NCI-H524 treated with DMSO at 0.1 percent for 48 hours (cell line): ENCODE measurements around the gene SLC6A9.

Source experiments
- DNase-seq: peaks from one replicate; lab custom pipeline; 2025; lab: John Stamatoyannopoulos, UW

The SLC6A9 gene

DNA sequence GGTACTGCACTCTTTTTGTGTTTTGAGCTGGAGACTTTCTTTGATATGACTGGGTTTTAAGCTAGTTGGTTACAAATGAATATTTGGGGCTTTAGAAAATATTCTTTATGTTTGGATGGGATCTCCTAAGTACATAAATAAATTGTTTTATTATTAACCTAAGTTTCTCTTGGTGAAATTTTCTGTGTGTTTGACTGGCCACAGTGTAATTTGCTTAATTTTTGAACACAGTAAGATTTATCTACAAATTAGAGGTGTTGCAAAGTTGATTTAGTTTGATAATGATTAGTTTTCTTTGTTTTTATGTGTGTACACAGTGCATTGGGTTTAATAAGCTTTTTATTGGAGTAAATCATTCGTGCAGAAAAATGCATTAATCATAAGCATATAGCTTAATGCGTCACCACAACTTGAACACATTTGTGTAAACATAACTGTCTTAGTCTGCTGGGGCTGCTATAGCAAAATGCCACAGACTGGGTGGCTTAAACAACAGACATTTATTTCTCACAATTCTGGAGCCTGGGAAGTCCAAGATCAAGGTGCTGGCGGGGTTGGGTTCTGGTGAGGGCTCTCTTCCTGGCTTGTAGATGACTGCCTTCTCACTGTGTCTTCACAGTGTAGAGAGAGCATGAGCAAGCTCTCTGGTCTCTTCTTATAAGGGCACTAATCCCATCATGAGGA lies 17.4 kb upstream of the SLC6A9 start:
- no peak for DNase-seq

DNA sequence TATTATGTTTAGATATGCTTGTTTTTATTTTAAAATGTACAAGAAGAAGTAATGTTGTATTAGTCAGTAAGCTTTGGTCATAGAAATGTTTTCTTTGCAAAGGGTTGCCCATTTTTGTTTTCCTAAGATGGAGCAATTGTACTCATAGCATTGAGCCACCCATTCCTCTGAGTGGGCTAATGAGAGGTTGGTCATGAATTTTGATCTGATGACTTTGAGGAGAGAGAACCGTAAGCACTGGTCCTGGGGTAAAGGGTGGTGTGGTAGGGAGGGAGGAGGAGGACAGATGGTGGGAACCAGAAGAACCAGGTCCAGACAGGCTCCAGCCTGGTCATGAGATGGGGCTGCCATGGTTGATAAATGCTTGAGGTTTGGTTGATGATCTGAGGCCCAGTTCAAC lies 15.9 kb upstream of the SLC6A9 start:
- DNase-seq: no peak

DNA sequence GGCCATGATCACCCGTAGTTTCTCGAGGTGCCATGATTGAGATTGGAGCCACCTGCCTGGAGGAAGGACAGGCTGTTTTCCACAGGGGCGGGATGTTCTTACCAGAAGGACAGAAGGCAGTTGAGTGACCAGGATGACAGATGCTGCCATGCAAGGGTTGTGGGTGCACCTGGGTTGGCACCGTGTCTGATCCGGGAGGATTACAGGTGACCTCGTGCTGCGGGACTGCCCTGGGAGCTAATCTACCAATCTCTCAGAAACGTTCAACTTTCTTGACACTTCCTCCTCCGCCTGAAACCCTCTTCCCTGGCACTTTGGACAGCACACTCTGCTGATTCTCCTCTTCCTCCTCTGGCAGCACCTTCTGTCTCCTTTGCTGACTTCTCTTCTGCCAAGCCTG lies 13.8 kb upstream of the SLC6A9 start:
- DNase-seq: no peak

DNA sequence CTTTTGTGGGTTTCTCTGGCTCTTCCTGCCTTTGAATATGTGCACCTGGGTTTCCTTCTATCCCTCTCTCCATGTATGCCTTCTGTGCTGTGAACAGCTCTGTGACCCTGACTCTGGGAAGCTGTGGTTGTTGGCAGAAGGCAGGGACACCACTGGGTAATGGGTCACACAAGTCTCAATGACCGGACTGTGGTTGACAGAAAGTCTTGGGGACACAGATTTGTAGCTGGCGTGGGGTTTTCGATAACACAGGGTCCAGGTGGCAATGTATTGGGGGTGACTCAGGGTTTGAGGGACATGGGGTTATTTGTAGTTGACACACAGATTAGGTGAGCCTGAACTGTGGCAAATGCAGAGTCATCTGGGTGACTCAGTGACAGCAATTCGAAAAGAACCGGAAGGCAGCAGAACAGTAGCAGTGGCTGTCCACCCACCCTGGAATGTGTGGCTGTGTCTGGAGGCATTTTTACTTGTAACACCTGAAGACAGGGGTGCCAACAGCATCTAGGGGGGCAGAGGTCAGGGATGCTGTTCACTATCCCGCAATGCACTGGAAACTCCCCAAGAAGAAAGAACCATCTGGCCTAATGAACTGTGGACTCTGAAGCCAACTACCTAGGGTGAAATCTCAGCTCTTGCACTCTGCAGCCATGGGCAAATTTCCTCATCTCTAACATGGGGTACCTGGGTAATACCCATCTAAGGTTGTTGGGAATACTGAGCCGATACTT lies 13.0 kb upstream of the SLC6A9 start:
- DNase-seq: no peak

DNA sequence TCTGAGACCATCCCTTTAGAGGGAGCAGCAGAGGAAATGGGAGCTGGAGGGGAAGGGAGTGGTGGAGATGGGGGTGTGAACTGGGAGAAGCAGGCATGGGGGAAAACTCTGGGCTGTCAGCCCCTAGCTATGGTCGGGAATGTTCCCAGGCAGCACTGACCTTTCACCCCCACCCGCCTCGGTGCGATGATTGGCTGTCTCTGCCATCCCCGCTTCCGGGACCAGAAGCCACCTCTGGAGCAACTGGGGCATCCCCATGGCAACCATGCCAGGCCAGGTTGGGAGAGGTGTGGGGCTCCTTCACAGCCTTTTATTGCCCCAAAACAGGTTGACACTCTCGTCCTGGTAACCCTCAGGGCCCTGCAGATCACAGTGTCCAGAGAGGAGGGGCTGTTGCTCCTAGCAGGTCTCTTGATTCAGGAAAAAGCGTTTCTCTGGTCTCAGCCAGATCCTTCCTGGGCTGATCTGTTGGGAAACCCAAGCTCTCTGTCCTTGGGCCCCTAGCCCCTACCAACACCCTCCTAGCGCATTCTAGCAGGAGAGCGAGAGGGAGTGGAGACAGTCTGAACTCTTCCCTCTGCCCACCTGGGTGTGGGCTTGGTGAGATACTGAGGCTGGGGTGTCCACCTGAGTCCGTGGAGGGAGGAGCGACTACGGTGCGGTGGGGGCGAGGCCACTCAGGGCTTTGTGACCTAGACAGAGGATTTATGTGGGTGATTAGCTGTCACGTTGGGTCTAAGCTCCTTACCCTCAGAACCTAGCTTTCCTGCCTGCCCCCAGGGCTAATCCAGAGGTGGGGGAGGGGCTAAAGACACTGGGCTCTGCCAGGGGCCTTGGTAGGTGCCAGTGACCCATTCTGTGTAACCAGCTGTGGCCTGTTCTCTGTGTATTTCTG lies 12.2 kb upstream of the SLC6A9 start:
- DNase-seq: no peak

DNA sequence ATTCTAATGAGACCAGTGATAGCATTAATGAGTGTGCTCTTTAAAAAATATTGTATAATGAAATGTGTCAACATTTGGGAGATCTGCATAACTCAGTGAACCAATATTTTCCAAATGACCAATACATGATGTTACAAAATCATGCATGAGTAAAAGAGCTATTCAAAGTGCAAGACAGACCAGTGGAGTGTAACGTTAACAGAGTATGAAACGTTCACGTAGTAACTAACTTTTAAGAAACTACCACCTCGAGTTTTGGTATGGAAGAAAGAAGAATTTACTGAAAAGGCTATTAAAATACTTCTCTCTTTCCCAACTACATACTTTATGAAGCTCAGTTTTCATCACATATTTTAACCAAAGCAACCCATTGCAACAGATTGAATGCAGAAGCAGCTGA lies 9.6 kb upstream of the SLC6A9 start:
- no peak for DNase-seq

DNA sequence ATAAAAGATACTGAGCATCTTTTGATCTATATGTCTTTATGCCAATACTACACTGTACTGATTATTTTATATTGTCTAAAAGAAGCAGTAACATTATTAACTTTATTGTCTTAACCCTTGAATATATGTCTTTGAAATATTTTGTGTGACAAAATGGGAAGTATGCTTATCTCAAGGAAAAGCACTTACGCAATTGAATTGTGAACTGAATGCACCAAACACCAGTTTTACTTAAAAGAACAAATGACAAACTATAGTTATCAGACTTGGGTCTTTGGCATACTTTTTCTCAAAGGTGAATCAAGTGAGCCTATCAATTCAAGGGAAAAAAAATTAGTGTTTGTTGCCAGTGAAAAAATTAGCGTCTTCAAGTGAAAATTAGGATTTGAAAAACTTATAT lies 9.2 kb upstream of the SLC6A9 start:
- no peak for DNase-seq

DNA sequence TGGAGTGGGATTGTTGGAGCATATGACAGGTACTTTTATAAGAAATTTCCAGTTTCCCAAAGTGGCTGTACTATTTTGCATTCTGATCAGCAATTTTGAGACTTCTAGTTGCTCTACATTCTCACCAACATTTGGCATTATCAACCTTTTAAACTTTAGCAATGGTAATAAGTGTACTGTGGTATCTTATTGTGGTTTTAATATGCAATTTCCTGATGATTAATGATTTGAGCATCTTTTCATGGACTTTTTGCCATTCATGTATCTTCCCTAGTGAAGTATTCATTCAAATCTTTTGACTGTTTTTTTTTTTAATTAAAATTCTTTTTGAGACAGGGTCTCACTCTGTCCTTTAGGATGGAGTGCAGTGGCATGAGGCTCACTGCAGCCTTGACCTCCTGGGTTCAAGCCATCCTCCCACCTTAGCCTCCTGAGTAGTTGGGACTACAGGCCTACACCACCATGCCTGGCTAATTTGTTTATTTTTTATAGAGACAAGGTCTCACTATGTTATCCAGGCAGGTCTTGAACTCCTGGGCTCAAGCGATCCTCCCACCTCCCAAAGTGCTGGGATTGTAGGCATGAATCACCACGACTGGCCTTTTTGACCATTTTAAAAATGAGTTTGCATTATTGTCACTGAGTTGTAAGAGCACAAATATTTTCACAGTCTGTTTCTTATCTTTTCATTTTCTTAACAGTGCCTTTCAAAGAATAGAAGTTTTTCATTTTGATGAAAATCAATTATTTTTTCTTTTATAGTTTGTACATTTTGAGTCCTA lies 7.8 kb upstream of the SLC6A9 start:
- no peak for DNase-seq

DNA sequence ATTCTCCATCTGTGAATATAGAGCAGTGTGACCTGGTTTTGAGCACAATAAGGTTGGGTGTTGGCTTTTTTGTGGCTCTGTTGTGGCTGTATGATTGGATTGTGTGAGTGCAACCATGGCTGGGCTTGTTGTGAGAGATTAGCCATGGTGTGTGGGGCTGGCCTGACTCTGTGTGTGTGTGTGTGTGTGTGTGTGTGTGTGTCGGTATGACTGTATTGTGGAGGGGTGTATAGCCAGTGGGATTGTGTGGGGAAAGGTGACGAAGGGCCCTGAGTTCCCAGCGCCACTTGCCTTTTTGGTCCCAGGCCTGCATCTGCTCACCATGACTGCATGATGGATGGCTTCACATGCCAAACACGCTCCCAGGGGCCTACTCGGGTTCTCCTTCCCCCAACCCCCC lies 5.9 kb upstream of the SLC6A9 start:
- no peak for DNase-seq

DNA sequence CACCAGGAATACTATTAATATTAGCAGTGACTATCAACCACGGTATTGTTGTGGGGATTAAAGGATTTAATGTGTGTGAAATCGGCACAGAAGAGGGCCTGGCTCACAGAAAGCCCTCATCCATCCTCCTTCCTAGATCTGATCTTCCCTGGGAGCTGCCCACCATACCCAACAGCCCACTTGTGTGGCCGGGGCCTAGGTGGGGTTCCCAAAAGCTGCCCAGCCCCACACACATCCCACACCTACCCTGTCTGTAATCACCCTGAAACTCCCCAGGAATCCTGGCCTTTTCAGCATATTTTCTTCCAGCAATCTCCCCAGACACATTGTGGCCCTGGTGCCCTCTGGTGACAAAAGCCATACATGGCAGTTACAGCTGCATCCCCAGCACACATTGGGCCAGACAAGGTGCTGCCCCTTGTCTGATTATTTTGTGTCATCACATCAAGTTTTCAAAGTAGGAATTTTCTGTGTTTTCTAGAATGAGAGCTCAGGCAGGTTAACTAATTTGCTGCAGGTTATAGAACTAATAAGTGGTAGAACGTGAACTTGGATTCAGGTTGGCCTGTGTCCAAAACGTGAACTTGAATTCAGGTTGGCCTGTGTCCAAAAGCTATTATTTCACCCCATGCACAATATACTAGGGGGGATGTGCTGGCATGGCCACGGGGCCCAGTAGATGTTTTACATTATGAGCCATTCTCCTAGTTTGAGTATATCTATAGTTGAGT lies 5.3 kb upstream of the SLC6A9 start:
- no peak for DNase-seq

DNA sequence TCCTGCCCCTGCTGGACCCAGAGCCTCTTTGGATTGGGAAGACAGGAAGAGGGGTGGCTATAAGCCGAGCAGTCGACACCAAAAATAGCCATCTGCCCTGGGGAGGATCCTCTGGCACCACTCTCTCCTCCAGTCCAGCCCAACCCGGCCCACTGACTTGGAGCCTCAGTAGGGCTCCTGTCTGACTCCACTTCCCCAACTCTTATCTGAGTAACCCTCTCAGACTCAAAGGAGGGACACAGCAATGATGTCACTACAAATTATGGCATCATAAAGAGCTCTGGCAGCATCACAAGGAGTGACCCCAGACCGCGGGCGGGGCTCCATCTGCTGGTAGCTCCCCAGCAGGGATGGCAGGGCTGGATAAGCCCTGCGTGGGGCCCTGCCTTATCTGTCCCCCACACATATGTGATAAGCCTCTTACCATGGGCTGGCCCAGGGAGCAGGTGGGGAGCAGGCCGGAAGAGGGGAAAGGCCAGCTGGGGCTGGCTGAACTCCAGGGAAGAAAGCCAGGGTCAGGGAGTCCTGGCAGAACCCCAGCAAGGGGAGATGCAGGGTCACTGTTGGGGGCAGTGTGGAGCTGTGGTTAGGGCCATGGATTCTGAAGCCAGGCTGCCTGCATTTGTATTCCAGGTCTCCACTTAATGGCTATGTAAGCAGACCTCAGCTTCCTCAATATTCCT lies 4.6 kb upstream of the SLC6A9 start:
- no peak for DNase-seq

DNA sequence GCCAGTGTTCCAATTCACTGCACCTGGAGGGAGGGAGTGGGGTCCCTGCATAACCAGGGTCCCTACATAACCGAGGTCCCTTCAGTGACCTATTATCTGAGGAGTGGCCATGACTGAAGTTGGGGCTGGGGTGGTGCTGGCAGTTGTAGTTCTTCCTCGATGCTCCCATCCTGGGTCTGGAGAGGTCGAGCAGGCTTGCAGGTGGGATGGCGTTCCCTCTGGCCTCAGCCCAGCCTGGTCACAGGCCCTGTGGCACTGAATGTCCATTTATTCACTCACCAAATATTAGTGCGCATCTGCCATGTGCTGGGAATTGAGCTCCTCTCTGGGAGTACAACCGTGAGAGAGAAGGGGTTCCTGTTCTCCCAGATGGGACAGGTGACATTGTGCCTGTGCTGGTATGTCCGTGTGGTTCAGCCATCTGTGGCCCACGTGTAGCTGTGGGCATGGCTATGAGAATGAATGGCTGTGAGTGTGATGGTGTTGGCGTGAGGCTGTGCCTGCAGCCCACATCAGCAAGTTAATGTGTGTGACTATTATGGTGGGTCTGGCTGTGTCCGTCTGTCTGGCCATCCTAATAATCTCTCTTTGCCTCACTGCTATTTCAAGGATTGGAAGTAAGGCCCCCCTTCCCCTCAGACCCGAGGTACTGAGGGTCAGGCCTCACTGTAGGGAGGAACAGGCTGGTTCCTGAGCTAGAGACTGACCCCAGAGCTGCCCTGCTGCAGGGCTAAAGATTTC lies 3.9 kb upstream of the SLC6A9 start:
- DNase-seq: no peak

DNA sequence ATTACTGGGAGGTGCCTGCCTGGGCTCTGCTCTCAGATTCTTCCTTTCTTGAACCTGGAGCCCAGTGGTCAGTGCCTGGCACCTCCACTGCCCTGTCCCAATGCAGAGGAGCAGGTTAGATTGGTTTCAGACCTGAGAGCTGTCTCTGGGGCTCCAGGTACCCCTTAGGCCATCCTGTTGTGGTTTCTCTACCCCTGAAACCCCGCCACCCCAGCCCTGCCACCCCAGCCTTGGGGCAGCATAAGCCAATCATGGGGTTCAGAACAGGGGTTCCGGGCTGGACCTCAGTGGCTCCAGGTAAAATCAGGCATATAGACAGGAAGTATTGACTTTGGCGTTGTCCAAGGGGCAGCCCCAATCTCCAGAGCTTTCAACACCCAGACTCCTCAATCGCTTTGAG lies 3.2 kb upstream of the SLC6A9 start:
- DNase-seq: no peak

DNA sequence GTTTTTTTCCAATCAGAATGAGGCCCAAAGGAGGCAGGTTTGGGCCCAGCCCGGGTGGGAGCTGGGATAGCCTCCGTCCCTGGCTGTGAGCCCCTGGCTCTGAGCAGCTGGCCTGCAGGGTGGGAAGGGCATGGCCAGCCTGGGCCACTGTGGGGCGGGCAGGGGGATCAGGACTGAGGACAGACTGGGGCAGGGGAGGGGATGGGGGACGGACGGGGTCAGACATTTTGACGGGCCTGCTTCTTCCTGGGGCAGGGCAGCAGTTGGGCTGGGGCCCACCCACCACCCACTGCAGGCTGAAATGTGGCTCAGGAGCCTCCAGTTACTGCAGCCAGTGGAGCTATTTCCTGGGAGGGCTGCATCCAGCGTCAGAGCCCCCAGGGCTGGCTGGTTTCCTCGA lies 2.5 kb upstream of the SLC6A9 start:
- DNase-seq: no peak

DNA sequence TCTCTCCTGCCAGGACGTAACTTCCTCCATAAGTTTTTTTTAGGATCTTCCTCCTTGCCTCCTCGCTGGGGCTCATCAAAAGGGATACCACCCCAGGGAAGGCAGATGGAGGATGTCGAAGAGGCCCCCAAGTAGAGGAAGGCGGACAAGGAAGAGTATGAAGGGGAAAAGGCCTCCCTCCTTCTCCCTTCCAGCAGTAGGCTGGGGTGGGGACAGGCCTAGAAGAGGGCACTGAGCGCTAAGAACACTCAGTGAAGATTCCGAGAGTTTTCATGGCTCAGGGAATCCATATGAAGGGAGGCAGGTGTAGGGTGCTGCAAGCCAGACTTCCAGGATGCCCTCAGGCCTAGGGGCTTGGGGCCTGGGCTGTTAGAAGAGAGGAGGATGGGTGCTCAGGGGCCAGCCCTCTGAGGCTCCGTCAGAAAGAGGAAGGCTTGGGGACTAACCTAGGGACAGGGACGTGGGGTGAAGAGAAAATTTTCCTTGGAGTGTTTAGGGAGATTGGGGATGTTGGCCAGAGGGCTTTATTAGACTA lies 1.8 kb upstream of the SLC6A9 start:
- DNase-seq: no peak

DNA sequence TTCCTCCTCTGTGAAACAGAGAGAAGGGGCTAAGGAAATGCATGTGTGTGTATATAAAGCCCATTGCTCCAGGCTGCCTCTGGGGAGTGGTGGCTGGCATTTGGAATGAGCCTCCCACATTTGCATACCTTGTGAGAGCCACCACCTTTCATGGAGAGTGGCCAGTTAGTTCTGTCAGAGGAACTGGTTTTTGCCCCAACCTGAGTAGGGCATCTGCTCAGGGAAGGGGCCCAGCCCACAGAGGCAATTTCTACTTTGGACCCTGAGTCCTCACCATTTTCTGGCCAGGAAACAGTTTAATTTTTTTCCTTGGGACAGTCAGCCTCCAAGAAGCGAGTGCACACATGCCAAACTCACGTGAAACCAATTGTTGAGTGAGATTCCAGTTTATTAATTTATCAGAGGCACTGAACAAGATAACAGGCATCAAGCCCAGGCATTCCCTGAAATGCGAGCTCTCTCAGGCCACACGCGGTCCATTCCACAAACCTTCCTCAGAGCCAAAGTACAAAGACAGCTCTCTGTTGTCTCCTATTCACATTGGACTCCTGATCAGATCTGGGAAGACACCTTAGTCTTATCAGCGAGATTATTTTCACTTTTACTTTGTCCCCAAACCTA lies 1.0 kb upstream of the SLC6A9 start:
- DNase-seq: no peak

DNA sequence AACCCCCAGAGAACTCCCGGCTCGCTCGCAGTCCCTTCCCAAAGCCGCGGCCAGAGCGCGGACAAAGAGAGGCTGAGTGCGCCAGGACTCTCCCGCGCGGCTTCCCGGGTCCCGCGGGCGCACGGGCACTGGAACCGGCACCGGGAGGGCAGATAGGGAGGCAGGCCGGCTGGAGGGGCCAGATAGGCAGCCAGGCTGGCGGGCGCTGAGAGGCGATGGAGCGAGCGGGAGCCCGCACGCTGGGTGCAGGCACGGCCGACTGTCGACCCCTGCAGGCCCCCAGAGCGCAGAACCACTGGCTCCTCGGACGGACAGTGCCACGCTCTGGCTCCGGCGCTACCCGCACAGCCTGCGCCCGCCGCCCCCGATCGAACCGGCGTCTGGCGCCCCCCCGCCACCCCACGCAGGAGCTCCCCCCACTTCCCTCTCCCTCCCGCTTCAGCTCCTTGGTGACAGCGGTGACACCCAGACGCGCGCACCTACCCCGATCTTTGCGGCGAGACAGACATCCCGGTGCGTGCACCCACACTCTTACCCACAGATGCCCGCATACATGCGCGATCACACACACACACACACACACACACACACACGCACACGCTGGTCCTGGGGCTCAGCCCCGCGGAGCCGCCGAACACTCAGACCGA lies 534 bp downstream of the SLC6A9 start:
- no peak for DNase-seq

DNA sequence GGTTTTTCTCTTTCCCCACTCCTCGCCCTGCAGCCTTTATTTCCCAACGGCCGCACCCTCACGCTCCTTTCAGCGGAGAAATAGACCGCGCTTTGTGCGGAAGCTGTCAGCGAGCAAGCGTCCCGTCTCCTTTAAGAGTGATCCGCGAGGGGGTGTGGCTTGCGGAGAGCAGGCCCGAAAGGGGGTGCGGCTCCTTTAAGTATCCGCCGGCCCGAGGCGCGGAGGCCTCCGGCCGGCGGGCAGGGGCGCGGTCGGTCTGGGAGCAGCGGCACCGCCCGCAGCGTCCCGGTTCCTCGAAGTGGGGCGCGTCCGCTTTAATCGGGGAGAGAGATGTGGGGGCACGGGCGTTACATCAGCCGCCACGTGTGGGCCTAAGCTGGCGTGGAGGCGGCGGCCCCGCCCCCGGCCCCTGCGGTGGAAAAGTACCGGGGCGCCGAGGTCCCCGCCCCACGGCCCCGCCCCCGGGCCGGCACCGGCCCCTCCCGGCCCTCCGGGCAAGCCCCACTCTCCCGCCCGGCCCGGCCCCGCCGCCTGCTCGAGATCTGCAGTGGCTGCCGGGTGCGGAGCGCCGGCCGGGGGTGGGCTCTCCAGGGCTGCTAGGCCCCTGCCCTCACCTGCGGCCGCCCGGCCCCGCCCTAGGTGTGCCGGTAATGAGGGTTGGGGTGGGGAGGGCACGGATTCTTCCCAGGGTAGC lies 1.2 kb downstream of the SLC6A9 start:
- DNase-seq: peak; percentile 29
